ENCODE results near the gene PKP4.

- TF ChIP-seq ATF1 (CRISPR knock-in tag; IDR thresholded peaks at IDR 0.05) (no peak), ATF1 (tag; IDR thresholded peaks at IDR 0.05) (no peak), ZNF165 (CRISPR knock-in tag; IDR thresholded peaks at IDR 0.05; ENCODE audit: borderline replicate concordance) (no peak), SIN3B (IDR thresholded peaks at IDR 0.05; ENCODE audit: low read depth) (no peak), POLR3A (IDR thresholded peaks at IDR 0.05; ENCODE audit: borderline replicate concordance, extremely low read depth, insufficient read depth, insufficient read length) (no peak), DLX4 (CRISPR knock-in tag; IDR thresholded peaks at IDR 0.05) (no peak), ZNF197 (CRISPR knock-in tag; IDR thresholded peaks at IDR 0.05; ENCODE audit: low read depth) (no peak), CAMTA2 (CRISPR knock-in tag; conservative IDR thresholded peaks at IDR 0.05) (no peak), IRF1 (CRISPR knock-in tag; IDR thresholded peaks at IDR 0.05; ENCODE audit: borderline replicate concordance) (no peak), ATF7 (IDR thresholded peaks at IDR 0.05) (no peak), CTCF (IDR thresholded peaks at IDR 0.05 in 2 of 3, conservative IDR thresholded peaks at IDR 0.05 in 1 of 3; ENCODE audit: insufficient read depth in 2 of 3, low read depth in 1 of 3, low read length in 3 of 3) (no peak), NCOR1 (IDR thresholded peaks at IDR 0.05) (no peak)
Measured at GRCh38 chr2:158715357-158715756, 258.6 kb downstream of the PKP4 start.
